ENCODE measurements around the gene NWD2.
A peak's percentile ranks its signal among the peaks of the same experiment; 100 is the strongest.

Gene NWD2

DNA sequence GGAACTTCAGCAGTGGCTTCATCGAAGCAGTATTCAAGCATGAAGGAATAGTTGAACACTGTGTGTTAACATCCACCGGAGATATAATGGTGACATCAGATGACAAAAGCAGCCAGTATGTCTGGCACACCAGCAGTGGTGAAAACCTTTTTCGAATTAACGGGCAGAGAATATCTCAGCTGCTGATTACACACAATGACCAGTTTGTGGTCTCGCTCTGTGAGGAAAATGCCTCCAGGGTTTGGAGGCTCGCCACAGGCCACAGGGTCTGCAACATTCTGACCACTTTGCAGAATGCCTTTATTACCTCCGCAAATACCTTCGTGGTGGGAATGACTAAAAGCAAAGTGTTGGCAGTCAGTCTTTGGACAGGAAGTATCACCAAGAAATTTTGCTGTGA lies 201.5 kb downstream of the NWD2 start:
- H3K27me3 ChIP-seq (ENCODE audit: insufficient read depth, insufficient read length) = no peaks in the 10 kb centered on the region
- no peak overlapping the region for H3K4me3 ChIP-seq (ENCODE audit: insufficient read length, low read depth)
- H3K4me1 ChIP-seq (ENCODE audit: insufficient read depth, insufficient read length) = no peaks in the 10 kb centered on the region
- H3K9ac ChIP-seq (ENCODE audit: insufficient read length, low read depth) = no peak overlapping the region
- DNase-seq (ENCODE audit: low read depth, low spot score) = no peak
- no peak for TF ChIP-seq ZNF274 (IDR thresholded peaks at IDR 0.05; ENCODE audit: low read depth, low read length)
- TF ChIP-seq SUZ12 (IDR thresholded peaks at IDR 0.05; ENCODE audit: extremely low read depth, insufficient read depth, insufficient read length) = no peak
- no peak for TF ChIP-seq YY1 (IDR thresholded peaks at IDR 0.05; ENCODE audit: insufficient read depth, insufficient read length)
- no peaks in the 10 kb centered on the region for H3K36me3 ChIP-seq (ENCODE audit: insufficient read depth, insufficient read length, low read length)
- H3K9me3 ChIP-seq (ENCODE audit: insufficient read depth, low read length) = peaks cover 3% of the 10 kb centered on the region; the same call in 1 of the 2 replicates

GRCh38 chr4:37447886-37448285 lies 203.3 kb downstream of the NWD2 start:
- TF ChIP-seq YY1 (IDR thresholded peaks at IDR 0.05; ENCODE audit: insufficient read depth, insufficient read length) = no peak
- no peak for TF ChIP-seq SUZ12 (IDR thresholded peaks at IDR 0.05; ENCODE audit: extremely low read depth, insufficient read depth, insufficient read length)
- TF ChIP-seq ZNF274 (IDR thresholded peaks at IDR 0.05; ENCODE audit: low read depth, low read length) = no peak
- Histone ChIP-seq H3K9ac (ENCODE audit: insufficient read length, low read depth) (no peak overlapping the region), H3K27me3 (ENCODE audit: insufficient read depth, insufficient read length) (no peaks in the 10 kb centered on the region), H3K4me3 (ENCODE audit: insufficient read length, low read depth) (no peak overlapping the region), H3K4me1 (ENCODE audit: insufficient read depth, insufficient read length) (no peaks in the 10 kb centered on the region), H3K9me3 (ENCODE audit: insufficient read depth, low read length) (peaks cover 3% of the 10 kb centered on the region; the same call in 1 of the 2 replicates), H3K36me3 (ENCODE audit: insufficient read depth, insufficient read length, low read length) (no peaks in the 10 kb centered on the region)
- no peak for DNase-seq (ENCODE audit: low read depth, low spot score)

DNA sequence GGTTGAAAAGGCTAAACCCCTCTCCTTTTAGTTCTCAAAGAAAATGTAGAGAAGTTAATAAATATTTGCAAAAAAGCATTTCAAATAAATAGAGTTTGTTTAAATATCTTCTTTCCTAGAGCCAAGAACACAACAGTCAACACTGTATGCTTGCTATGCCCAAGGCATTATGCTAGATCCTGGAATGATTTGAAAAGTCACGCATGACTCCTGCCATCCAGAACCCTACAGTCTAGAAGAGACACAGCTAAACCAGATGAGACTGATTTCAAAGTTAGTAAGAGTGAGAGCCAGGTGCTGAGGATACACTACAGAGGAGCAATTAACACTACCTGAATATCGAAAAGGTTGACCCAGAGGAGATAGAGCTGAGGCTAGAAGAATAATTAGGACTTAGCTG lies 205.8 kb downstream of the NWD2 start:
- no peak overlapping the region for H3K4me3 ChIP-seq (ENCODE audit: insufficient read length, low read depth)
- no peak overlapping the region for H3K9ac ChIP-seq (ENCODE audit: insufficient read length, low read depth)
- H3K27me3 ChIP-seq (ENCODE audit: insufficient read depth, insufficient read length) = peaks cover 13% of the 10 kb centered on the region
- TF ChIP-seq SUZ12 (IDR thresholded peaks at IDR 0.05; ENCODE audit: extremely low read depth, insufficient read depth, insufficient read length) = no peak
- no peak for TF ChIP-seq YY1 (IDR thresholded peaks at IDR 0.05; ENCODE audit: insufficient read depth, insufficient read length)
- no peak for TF ChIP-seq ZNF274 (IDR thresholded peaks at IDR 0.05; ENCODE audit: low read depth, low read length)
- H3K4me1 ChIP-seq (ENCODE audit: insufficient read depth, insufficient read length) = no peaks in the 10 kb centered on the region
- H3K36me3 ChIP-seq (ENCODE audit: insufficient read depth, insufficient read length, low read length) = no peaks in the 10 kb centered on the region
- DNase-seq (ENCODE audit: low read depth, low spot score) = no peak
- no peaks in the 10 kb centered on the region for H3K9me3 ChIP-seq (ENCODE audit: insufficient read depth, low read length)

- H3K36me3 ChIP-seq (ENCODE audit: insufficient read depth, insufficient read length, low read length) = no peaks in the 10 kb centered on the region
- H3K4me1 ChIP-seq (ENCODE audit: insufficient read depth, insufficient read length) = no peaks in the 10 kb centered on the region
- DNase-seq (ENCODE audit: low read depth, low spot score) = no peak
- H3K27me3 ChIP-seq (ENCODE audit: insufficient read depth, insufficient read length) = peaks cover 18% of the 10 kb centered on the region
- H3K4me3 ChIP-seq (ENCODE audit: insufficient read length, low read depth) = no peak overlapping the region
- H3K9ac ChIP-seq (ENCODE audit: insufficient read length, low read depth) = no peak overlapping the region
- no peaks in the 10 kb centered on the region for H3K9me3 ChIP-seq (ENCODE audit: insufficient read depth, low read length)
- no peak for TF ChIP-seq ZNF274 (IDR thresholded peaks at IDR 0.05; ENCODE audit: low read depth, low read length)
Measured at GRCh38 chr4:37450911-37451310, 206.4 kb downstream of the NWD2 start.

DNA sequence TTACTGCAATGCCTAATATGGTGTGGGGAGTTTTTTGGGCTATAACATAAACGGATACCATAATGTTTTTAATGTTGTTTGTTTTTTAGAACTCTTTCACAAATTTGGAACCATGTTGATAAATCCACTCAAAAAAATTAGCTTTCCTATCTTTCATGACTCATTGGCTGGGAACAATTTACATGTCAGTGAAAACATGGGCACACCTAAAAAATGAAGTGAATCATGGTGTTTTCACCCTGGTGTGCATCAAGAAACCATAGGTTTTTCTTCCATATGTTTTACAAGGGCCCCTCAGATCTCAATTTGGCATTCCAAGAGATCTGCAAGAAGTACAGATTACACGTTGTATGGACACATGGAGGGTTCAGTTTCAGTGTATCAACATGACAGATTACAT lies 207.1 kb downstream of the NWD2 start:
- Histone ChIP-seq H3K9ac (ENCODE audit: insufficient read length, low read depth) (no peak overlapping the region), H3K4me1 (ENCODE audit: insufficient read depth, insufficient read length) (no peaks in the 10 kb centered on the region), H3K27me3 (ENCODE audit: insufficient read depth, insufficient read length) (peaks cover 18% of the 10 kb centered on the region), H3K36me3 (ENCODE audit: insufficient read depth, insufficient read length, low read length) (no peaks in the 10 kb centered on the region), H3K4me3 (ENCODE audit: insufficient read length, low read depth) (no peak overlapping the region), H3K9me3 (ENCODE audit: insufficient read depth, low read length) (no peaks in the 10 kb centered on the region)
- no peak for DNase-seq (ENCODE audit: low read depth, low spot score)
- TF ChIP-seq ZNF274 (IDR thresholded peaks at IDR 0.05; ENCODE audit: low read depth, low read length) = no peak
- TF ChIP-seq SUZ12 (IDR thresholded peaks at IDR 0.05; ENCODE audit: extremely low read depth, insufficient read depth, insufficient read length) = no peak
- TF ChIP-seq YY1 (IDR thresholded peaks at IDR 0.05; ENCODE audit: insufficient read depth, insufficient read length) = no peak

DNA sequence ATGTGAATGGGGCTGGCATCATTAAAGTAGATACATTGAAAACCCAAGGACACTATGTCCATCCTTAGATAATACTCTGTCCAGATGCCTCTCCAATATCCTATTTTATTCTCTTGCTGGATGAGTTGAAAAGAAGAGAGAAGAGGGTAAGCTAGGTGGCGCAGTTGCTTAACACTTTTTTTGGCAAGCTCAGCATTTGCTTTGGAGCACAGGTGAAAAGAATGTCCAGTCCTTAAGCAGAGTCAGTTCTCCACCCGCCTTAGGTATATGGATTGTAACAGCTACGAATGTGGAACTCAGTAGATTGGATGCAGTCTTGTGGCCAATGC lies 208.4 kb downstream of the NWD2 start:
- Histone ChIP-seq H3K4me1 (ENCODE audit: insufficient read depth, insufficient read length) (no peaks in the 10 kb centered on the region), H3K36me3 (ENCODE audit: insufficient read depth, insufficient read length, low read length) (no peaks in the 10 kb centered on the region), H3K9me3 (ENCODE audit: insufficient read depth, low read length) (no peaks in the 10 kb centered on the region), H3K9ac (ENCODE audit: insufficient read length, low read depth) (no peak overlapping the region), H3K27me3 (ENCODE audit: insufficient read depth, insufficient read length) (peaks cover 18% of the 10 kb centered on the region), H3K4me3 (ENCODE audit: insufficient read length, low read depth) (peak overlapping the region; percentile 61)
- DNase-seq (ENCODE audit: low read depth, low spot score) = peak; percentile 55
- TF ChIP-seq SUZ12 (IDR thresholded peaks at IDR 0.05; ENCODE audit: extremely low read depth, insufficient read depth, insufficient read length) (no peak), ZNF274 (IDR thresholded peaks at IDR 0.05; ENCODE audit: low read depth, low read length) (no peak), YY1 (IDR thresholded peaks at IDR 0.05; ENCODE audit: insufficient read depth, insufficient read length) (no peak)

DNA sequence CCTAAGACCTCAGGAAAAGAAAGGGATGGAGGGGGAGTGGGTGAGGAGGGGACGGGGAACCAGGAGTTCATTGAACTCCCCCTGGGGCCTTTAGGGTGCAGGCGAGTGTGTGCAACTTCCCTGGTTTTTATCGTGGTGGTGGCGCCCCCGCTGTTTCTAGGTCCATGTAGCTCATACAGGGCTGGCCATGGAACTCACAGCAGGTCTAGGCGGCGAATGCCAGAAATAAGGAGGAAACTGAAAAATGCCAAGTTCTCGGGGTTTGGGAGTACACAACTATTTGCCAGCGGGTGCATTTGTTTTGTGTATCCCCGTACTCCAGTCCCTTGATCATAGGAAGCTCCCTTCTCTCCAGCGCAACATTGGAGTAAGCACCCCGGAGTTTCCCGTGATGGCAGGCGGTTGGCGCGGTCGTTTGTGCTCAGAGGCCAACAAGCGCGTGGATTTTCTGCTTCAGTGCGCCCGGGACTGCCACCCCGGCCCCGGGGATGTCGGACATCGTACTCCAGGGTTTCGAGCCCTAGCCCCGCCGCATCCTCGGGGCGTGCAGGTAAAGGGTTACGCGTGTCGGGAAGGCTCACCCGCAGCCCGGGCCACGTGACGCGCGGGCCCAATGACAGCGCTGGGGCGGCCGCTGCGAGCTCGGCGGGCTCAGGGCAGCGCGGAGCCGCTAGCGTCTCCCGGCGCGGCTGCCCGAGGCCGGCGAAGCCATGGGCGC lies 208.9 kb downstream of the NWD2 start:
- peak overlapping the region; percentile 61 for H3K4me3 ChIP-seq (ENCODE audit: insufficient read length, low read depth)
- H3K4me1 ChIP-seq (ENCODE audit: insufficient read depth, insufficient read length) = no peaks in the 10 kb centered on the region
- H3K9me3 ChIP-seq (ENCODE audit: insufficient read depth, low read length) = no peaks in the 10 kb centered on the region
- no peaks in the 10 kb centered on the region for H3K36me3 ChIP-seq (ENCODE audit: insufficient read depth, insufficient read length, low read length)
- H3K9ac ChIP-seq (ENCODE audit: insufficient read length, low read depth) = peak overlapping the region; percentile 59
- TF ChIP-seq YY1 (IDR thresholded peaks at IDR 0.05; ENCODE audit: insufficient read depth, insufficient read length) (no peak), ZNF274 (IDR thresholded peaks at IDR 0.05; ENCODE audit: low read depth, low read length) (no peak)
- DNase-seq (ENCODE audit: low read depth, low spot score) = no peak
- peaks cover 18% of the 10 kb centered on the region for H3K27me3 ChIP-seq (ENCODE audit: insufficient read depth, insufficient read length)

All from NT2/D1 (cell line).